ENCODE data around the gene LRWD1. TPM values are rescaled to one million over a fixed set of nuclear protein-coding genes. Genes with fewer than 3 reads are reported as not detected.

LRWD1 gene
- 21.5 to 39.8 TPM (median 30.8 TPM) in 5 replicates for total RNA-seq (2022; extraction: Qiagen RNA extraction; ENCODE audit: low read depth)

GRCh38 chr7:102464577-102465280 is at the start of gene LRWD1, which contains the start of gene ALKBH4:
Gene LRWD1 (plus strand): TSS chr7:102464984. CDS start chr7:102465081, 97 bp downstream.
Gene ALKBH4 (minus strand): TSS chr7:102464863. CDS start chr7:102464836, 27 bp downstream.

GRCh38 chr7:102433219-102434038 is 31.4 kb upstream of the LRWD1 start, which contains the start of gene ORAI2:
Gene ORAI2 (plus strand): TSS chr7:102433575. CDS start chr7:102438957, 5,382 bp downstream.

GRCh38 chr7:102478314-102479208 is 13.8 kb downstream of the LRWD1 start, which contains the start of gene POLR2J:
Gene POLR2J (minus strand): TSS chr7:102478922. CDS start chr7:102478860, 62 bp downstream.

GRCh38 chr7:102517550-102518147 is 52.9 kb downstream of the LRWD1 start, which contains the start of gene RASA4B:
Gene RASA4B (minus strand): TSS chr7:102517777. CDS start chr7:102517710, 67 bp downstream.

Other genes starting within 250 kb of the LRWD1 start
- 2.1 to 3.7 TPM (median 3.5 TPM) in 5 replicates for gene SH2B2, start 178.1 kb upstream of the LRWD1 start, total RNA-seq (2022; extraction: Qiagen RNA extraction; ENCODE audit: low read depth)
- not detected in 5 replicates for gene SPDYE6, start 108.5 kb upstream of the LRWD1 start, total RNA-seq (2022; extraction: Qiagen RNA extraction; ENCODE audit: low read depth)
- 21.5 to 25.8 TPM (median 23.1 TPM) in 5 replicates for gene PRKRIP1, start 68.6 kb upstream of the LRWD1 start, total RNA-seq (2022; extraction: Qiagen RNA extraction; ENCODE audit: low read depth)
- 29.6 to 38.7 TPM (median 32.1 TPM) in 5 replicates for gene ORAI2, start 31.4 kb upstream of the LRWD1 start, total RNA-seq (2022; extraction: Qiagen RNA extraction; ENCODE audit: low read depth)
- gene ALKBH4, start 121 bp upstream of the LRWD1 start, total RNA-seq (2022; extraction: Qiagen RNA extraction; ENCODE audit: low read depth): 9.0 to 13.3 TPM (median 11.9 TPM) in 5 replicates
- gene POLR2J, start 13.9 kb downstream of the LRWD1 start, total RNA-seq (2022; extraction: Qiagen RNA extraction; ENCODE audit: low read depth): 107 to 116 TPM (median 110 TPM) in 5 replicates
- 0.89 to 2.3 TPM (median 1.5 TPM) in 5 replicates for gene RASA4B, start 52.8 kb downstream of the LRWD1 start, total RNA-seq (2022; extraction: Qiagen RNA extraction; ENCODE audit: low read depth)
- gene UPK3BL2, start 78.7 kb downstream of the LRWD1 start, total RNA-seq (2022; extraction: Qiagen RNA extraction; ENCODE audit: low read depth): 2.3 to 3.1 TPM (median 2.4 TPM) in 5 replicates
- gene SPDYE2, start 86.2 kb downstream of the LRWD1 start, total RNA-seq (2022; extraction: Qiagen RNA extraction; ENCODE audit: low read depth): not detected in 5 replicates
- gene POLR2J3, start 107.6 kb downstream of the LRWD1 start, total RNA-seq (2022; extraction: Qiagen RNA extraction; ENCODE audit: low read depth): 15.3 to 41.1 TPM (median 26.1 TPM) in 5 replicates
- gene RASA4, start 151.8 kb downstream of the LRWD1 start, total RNA-seq (2022; extraction: Qiagen RNA extraction; ENCODE audit: low read depth): 2.1 to 3.4 TPM (median 2.4 TPM) in 5 replicates
- 8.6 to 16.5 TPM (median 13.2 TPM) in 5 replicates for gene UPK3BL1, start 177.8 kb downstream of the LRWD1 start, total RNA-seq (2022; extraction: Qiagen RNA extraction; ENCODE audit: low read depth)
- not detected in 5 replicates for gene SPDYE2B, start 185.3 kb downstream of the LRWD1 start, total RNA-seq (2022; extraction: Qiagen RNA extraction; ENCODE audit: low read depth)
- gene POLR2J2, start 206.7 kb downstream of the LRWD1 start, total RNA-seq (2022; extraction: Qiagen RNA extraction; ENCODE audit: low read depth): 0.12 to 0.87 TPM (median 0.61 TPM) in 5 replicates

Measured in A549 treated with CpdA at 1 μM for 4 hours (cell line).